ENCODE data around the gene ARHGAP36. TPM values are rescaled to one million over a fixed set of nuclear protein-coding genes. Genes with fewer than 3 reads are reported as not detected.

Gene ARHGAP36
- total RNA-seq, 1 experiment from 2014 or later, result not detected

GRCh38 chrX:131068945-131069719 lies 11.0 kb downstream of the ARHGAP36 start:
- H3K27ac Mint-ChIP-seq (ENCODE audit: unreplicated experiment), result no peak overlapping the region
- H3K27me3 Mint-ChIP-seq (ENCODE audit: unreplicated experiment), result peaks cover 32% of the 10 kb centered on the region
- no TSS peak for BruUV-seq (replicated peaks)
- no peaks in the 10 kb centered on the region for H3K4me1 Mint-ChIP-seq (ENCODE audit: low read depth, unreplicated experiment)
- intact Hi-C loops (cut with micrococcal nuclease; ENCODE audit: unreplicated experiment), result no loop called here
- H3K9me3 Mint-ChIP-seq (ENCODE audit: low read depth, unreplicated experiment), result no peaks in the 10 kb centered on the region
- no peaks in the 10 kb centered on the region for H3K36me3 Mint-ChIP-seq (ENCODE audit: insufficient read depth, unreplicated experiment)
- TF ChIP-seq CTCF (IDR thresholded peaks at IDR 0.05; ENCODE audit: unreplicated experiment), result no peak
- CTCF ChIA-PET, result no interaction called here
- DNase-seq, result no peak
- H3K4me3 Mint-ChIP-seq (ENCODE audit: low read depth, unreplicated experiment), result no peak overlapping the region

- CTCF ChIA-PET, result no interaction called here
- intact Hi-C loops (cut with micrococcal nuclease; ENCODE audit: unreplicated experiment), result no loop called here
- Mint-ChIP-seq H3K9me3 (ENCODE audit: low read depth, unreplicated experiment) (no peaks in the 10 kb centered on the region), H3K36me3 (ENCODE audit: insufficient read depth, unreplicated experiment) (no peaks in the 10 kb centered on the region), H3K4me3 (ENCODE audit: low read depth, unreplicated experiment) (no peak overlapping the region), H3K27ac (ENCODE audit: unreplicated experiment) (no peak overlapping the region), H3K27me3 (ENCODE audit: unreplicated experiment) (peaks cover 25% of the 10 kb centered on the region), H3K4me1 (ENCODE audit: low read depth, unreplicated experiment) (no peaks in the 10 kb centered on the region)
- no TSS peak for BruUV-seq (replicated peaks)
- no peak for DNase-seq
- TF ChIP-seq CTCF (IDR thresholded peaks at IDR 0.05; ENCODE audit: unreplicated experiment), result no peak
Measured at GRCh38 chrX:131072871-131073571, 14.9 kb downstream of the ARHGAP36 start.

GRCh38 chrX:131073607-131074006 lies 15.5 kb downstream of the ARHGAP36 start:
- H3K4me3 Mint-ChIP-seq (ENCODE audit: low read depth, unreplicated experiment), result no peak overlapping the region
- intact Hi-C loops (cut with micrococcal nuclease; ENCODE audit: unreplicated experiment), result no loop called here
- no peak for DNase-seq
- H3K9me3 Mint-ChIP-seq (ENCODE audit: low read depth, unreplicated experiment), result no peaks in the 10 kb centered on the region
- no peak for TF ChIP-seq CTCF (IDR thresholded peaks at IDR 0.05; ENCODE audit: unreplicated experiment)
- no peak overlapping the region for H3K27ac Mint-ChIP-seq (ENCODE audit: unreplicated experiment)
- no peaks in the 10 kb centered on the region for H3K36me3 Mint-ChIP-seq (ENCODE audit: insufficient read depth, unreplicated experiment)
- CTCF ChIA-PET, result no interaction called here
- no TSS peak for BruUV-seq (replicated peaks)
- H3K4me1 Mint-ChIP-seq (ENCODE audit: low read depth, unreplicated experiment), result no peaks in the 10 kb centered on the region
- H3K27me3 Mint-ChIP-seq (ENCODE audit: unreplicated experiment), result peaks cover 25% of the 10 kb centered on the region

- H3K36me3 Mint-ChIP-seq (ENCODE audit: insufficient read depth, unreplicated experiment), result peaks cover 6% of the 10 kb centered on the region
- DNase-seq, result no peak
- H3K27me3 Mint-ChIP-seq (ENCODE audit: unreplicated experiment), result no peaks in the 10 kb centered on the region
- H3K27ac Mint-ChIP-seq (ENCODE audit: unreplicated experiment), result no peak overlapping the region
- CTCF ChIA-PET, result no interaction called here
- peaks cover 10% of the 10 kb centered on the region for H3K9me3 Mint-ChIP-seq (ENCODE audit: low read depth, unreplicated experiment)
- no TSS peak for BruUV-seq (replicated peaks)
- no peak for TF ChIP-seq CTCF (IDR thresholded peaks at IDR 0.05; ENCODE audit: unreplicated experiment)
- no peak overlapping the region for H3K4me3 Mint-ChIP-seq (ENCODE audit: low read depth, unreplicated experiment)
- intact Hi-C loops (cut with micrococcal nuclease; ENCODE audit: unreplicated experiment), result no loop called here
- no peaks in the 10 kb centered on the region for H3K4me1 Mint-ChIP-seq (ENCODE audit: low read depth, unreplicated experiment)
Measured at GRCh38 chrX:131081772-131082740, 23.9 kb downstream of the ARHGAP36 start.

All from Calu3 (cell line).